ENCODE results near the gene ARSI.
"Not testable (repeated sequence)": the region's sequence is repeated elsewhere in the genome, so short reads cannot be mapped to it uniquely, and the experiment has no call there.

The ARSI gene

GRCh38 chr5:150263375-150263775, 39.3 kb downstream of the ARSI start:
- no peak for DNase-seq

- no peak for DNase-seq
Measured at GRCh38 chr5:150262502-150262901, 40.2 kb downstream of the ARSI start.

- no peak for DNase-seq
Measured at GRCh38 chr5:150261231-150261630, 41.5 kb downstream of the ARSI start.

GRCh38 chr5:150258130-150258529, 44.6 kb downstream of the ARSI start:
- DNase-seq, result no peak

GRCh38 chr5:150257424-150257823, 45.3 kb downstream of the ARSI start:
- DNase-seq, result no peak

DNA sequence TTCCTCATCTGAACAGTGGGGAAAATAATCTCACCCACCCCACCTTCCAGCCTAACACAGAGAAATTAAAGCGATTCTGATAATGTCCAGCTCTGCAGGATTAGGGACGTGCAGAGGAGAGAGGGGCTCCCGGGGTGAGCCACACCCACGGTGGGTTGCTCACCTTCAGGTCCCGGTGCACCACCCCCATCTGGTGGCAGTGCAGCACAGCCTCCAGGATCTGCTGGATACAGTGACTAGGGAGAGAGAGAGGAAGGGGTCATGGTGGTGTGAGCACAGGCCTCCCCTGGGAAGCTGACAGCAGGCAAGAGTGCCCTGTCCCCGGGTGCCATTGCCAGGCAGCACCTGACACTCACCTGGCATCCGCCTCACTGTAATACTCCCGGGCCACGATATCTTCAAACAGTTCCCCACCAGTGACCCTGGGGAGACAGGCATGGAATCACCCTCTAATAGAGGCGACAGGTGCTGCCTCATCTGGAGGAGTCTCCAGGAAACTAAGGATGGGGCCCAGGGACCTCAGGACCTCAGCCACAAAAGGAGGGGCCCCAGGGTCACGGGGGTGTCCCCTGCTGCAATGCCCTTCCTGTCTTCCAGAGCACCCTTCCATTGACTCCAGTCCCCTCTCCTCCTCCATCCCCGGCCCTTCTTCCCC, 46.2 kb downstream of the ARSI start:
- DNase-seq, result no peak

GRCh38 chr5:150255659-150256409, 46.9 kb downstream of the ARSI start:
- no peak for DNase-seq

- DNase-seq, result no peak
Measured at GRCh38 chr5:150254774-150255173, 47.9 kb downstream of the ARSI start.

DNA sequence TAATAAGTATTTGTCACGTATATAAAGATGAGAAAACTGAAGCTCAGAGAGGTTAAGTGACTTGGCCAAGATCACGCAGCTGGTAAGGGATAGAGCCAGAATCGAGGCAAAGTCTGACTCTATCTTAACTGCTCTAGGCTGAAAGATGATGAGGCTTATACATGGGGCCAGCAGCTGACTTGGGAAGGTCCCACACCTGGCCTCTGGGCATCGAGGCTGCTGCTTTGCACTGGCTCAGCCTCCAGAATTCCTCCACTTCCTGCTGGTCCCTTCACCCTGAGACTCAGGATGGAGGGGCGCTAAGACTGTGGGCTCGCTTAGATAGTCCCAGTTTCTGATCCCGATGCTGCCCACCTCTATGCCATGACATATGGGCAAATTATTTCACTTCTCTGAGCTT, 48.3 kb downstream of the ARSI start:
- DNase-seq, result no peak

DNA sequence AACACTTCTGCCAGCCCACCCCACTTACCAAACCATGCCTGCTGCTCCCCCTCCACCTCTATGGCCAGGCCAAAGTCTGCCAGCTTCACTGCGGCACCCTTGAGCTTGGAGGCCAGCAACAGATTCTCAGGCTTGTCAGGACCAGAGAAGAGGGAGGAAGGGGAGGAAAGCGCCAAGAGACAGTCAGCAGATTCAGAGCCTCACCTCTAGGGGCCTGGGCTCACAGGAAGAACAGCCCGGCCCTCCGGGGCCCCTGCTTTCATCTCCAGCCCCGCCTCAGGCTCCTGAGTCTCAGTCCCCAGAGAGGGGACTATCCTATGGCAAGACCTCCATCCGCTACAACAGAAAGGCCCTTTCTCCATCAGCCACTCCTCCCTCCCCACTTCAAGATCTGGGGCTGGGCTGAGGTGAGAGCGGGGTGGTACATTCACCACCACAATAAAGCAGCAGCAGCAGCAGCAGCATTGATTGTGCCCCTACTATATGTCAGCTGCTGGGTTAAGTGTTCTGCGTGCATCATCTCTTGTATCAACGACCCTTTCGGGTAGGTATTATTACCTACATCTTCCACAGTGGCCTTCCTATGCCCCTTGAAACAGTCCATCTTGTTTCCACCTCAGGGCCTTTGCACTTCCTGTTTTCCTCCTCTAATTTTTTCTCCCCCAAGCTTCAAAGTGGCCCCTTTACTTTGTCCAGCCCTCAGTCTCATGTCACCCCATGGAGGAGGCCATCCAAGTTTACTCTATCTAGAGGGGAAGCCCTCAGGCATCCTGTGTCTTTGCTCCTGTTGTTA, 49.1 kb downstream of the ARSI start:
- no peak for DNase-seq

DNA sequence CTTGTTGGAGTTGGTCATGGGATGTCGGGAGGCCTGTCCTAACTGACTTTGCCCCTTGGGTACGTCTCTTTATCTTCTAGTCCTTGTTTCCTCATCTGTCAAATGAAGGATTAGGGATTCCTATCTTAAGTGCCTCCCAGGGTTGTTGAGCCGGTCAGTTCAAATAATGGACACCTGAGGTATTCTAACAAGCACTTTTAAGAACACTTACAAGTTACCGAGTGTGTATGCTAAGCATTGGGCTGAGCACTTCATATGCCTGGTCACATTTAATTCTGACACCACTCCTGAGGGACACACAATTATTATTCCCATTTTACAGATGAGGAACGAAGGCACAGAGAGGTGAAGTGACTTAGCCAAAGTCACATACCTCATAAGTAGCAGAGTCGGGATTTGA, 50.2 kb downstream of the ARSI start:
- no peak for DNase-seq

DNA sequence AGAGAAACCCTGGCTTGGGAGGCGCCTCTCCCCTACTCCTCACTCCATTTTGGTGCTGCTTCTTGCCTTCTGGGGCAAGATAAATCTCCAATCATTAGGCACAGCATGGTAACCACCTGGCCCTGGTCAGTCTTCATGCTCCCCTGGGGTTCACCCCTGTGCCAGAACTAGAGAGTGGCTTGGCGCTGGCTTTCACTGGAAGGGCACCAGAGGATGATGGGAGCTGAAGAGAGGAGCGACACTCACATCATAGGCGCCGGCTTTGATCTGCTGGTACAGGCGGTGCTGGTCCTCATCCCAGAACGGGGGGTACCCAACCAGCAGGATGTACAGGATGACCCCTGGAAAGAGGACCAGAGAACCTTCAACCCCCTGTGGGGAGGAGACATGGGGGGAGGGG, 51.2 kb downstream of the ARSI start:
- DNase-seq, result no peak

- DNase-seq, result no peak
Measured at GRCh38 chr5:150249744-150250143, 53.0 kb downstream of the ARSI start.

- no peak for DNase-seq
Measured at GRCh38 chr5:150248946-150249345, 53.8 kb downstream of the ARSI start.

DNA sequence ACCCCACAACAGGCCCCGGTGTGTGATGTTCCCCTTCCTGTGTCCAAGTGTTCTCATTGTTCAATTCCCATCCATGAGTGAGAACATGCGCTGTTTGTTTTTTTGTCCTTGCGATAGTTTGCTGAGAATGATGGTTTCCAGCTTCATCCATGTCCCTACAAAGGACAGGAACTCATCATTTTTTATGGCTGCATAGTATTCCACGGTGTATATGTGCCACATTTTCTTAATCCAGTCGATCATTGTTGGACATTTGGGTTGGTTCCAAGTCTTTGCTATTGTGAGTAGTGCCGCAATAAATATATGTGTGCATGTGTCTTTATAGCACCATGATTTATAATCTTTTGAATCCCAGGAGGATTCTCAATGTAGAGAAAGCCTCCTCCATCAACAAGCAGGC, 54.2 kb downstream of the ARSI start:
- not testable (repeated sequence) for DNase-seq

DNA sequence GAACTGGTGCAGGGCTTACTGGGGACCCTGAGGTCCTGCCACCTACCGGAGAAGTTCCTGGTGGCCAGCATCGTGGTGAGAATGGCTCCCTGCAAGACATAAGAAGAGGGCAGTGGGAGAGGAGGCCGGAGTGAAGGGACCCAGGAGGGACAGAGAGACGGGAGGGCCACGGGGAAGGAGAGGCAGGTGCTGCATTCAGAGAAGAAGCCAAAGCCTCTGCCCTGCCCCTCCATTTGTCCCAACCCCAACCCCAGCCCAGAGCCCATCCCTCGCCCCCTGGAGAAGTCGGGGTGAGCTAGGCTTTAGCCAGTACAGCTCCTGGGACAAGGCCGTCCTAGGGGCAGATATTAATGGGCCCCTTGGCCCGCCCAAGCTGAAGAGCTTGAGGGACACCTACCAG, 55.0 kb downstream of the ARSI start:
- no peak for DNase-seq

GRCh38 chr5:150246835-150247234, 55.9 kb downstream of the ARSI start:
- no peak for DNase-seq

- no peak for DNase-seq
Measured at GRCh38 chr5:150246429-150246828, 56.3 kb downstream of the ARSI start.

Data from NCI-H2029 treated with DMSO at 0.1 percent for 48 hours (cell line).